ENCODE results near the gene OSR1.
"Not testable (repeated sequence)": the region's sequence is repeated elsewhere in the genome, so short reads cannot be mapped to it uniquely, and the experiment has no call there.

OSR1 gene

DNA sequence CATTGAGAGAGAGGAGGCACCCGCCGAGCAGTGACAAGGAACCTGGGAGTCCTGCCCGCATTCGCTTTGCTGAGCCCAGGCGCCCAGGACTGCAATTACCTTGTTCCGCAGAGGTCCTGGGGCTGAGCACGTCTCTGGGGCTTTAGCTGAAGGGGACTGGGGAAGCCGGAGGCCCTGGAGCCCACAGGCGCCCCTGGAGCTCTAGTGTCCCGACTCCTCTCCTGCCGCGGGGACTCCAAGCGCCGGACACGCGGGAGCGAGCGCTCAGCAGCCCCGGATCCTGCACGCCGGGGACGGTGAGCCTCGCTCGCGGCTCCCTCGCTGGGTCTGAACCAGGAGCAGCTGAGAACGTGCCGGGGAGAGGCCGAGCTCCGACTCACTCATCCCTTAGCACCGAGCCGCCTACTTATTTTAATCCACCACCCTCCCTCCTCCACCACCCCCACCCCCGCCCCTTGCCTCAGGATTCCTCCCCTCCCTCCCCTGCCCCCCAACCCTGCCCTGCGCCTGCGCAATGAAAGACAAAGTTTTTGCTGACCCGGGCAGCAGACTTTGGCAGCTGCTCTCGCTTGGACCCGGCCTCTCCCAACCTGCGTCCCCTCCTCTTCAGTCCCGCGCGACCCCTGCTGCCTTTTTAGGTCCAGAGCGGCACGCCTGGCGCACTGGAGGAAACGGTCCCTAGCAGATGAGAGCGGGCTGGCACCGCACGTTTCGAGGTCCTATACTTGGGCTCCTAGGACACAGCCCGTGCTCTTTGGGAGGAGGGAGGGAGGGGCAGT lies at the start of gene OSR1:
Gene OSR1, minus strand, starts transcription at position 382 of the 779 bp plus-strand sequence. CDS start 4,818 bp downstream, outside the sequence.
- DNase-seq: no peak

- no peak for DNase-seq
These were observed 45.4 kb upstream of the OSR1 start for GRCh38 chr2:19403785-19404184.

DNA sequence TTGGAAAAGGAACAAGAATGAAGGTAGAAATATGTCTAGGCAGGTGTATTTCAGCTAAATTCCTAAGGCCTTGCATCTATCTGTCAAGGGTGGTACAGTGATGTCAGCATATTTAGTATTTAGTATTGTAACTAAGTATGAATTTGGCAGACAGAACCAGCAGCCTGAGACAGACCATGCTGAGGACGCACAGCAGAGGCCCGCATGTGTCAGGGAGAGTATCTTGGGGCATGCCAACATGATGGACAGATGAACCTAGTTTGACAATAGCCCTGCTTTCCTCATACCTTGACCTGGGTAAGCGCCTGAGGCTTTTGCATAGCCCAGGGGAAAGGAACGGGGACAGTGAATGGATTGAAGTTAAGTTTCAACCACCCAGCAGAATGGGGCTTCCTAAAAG lies 33.8 kb upstream of the OSR1 start:
- no peak for DNase-seq

- not testable (repeated sequence) for DNase-seq
These were observed 31.0 kb upstream of the OSR1 start for GRCh38 chr2:19389469-19389868.

DNA sequence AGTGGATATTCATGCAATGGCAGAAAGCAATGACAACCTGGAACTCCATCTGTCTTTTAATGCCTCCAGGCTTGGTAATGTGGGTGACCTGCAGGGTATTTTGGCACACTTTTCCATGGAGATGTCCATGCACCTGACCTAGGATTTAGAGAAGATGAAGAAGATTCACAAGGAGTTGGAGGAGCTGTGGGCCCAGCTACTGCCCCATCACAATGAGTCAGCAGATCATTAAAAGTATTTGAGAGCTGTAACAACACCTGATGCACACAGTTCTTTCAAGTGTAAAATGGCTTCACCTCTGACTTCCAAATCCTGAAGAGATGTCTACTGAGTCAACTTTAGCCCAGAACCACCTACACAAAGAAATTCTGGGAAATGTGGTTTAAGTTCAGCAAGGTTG lies 22.1 kb upstream of the OSR1 start:
- no peak for DNase-seq

- DNase-seq: no peak
These were observed 20.5 kb upstream of the OSR1 start for GRCh38 chr2:19378939-19379338.

DNA sequence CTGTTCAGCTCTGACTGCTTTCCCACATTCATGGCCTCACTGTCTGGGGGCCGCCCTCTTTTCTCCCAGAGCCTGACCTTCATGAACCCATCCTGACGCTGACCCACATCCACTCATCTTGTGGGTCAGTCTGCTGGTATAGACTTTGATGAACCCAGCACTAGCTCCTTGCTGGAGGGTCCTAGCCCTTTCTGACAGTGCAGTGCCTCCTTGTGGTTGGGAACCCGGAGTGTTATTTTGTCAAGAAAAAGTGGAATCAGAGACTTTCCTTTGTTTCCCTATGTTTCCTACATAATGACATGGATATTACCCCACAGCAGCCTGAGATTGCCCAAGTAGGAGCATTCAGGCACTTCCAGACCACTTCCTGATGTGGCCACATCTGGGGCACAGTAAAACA lies 19.3 kb upstream of the OSR1 start:
- no peak for DNase-seq

DNA sequence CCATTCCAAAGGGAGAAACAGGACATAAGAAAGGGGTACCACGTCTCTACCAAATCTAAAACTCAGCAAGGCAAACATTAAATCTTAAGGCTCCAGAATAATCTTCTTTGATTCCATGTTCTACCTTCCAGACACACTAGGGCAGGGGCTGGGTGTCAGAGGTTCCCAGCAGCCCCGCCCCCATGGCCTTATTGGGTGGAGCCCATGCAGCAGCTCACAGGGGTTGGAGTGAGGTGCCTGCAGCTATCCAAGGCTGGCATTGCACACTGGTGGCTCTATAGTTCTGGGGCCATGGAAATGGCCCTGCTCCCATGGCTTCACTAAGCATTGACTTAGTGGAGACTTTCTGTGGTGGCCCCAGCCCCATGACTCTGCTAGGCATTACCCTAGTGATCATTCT lies 14.9 kb upstream of the OSR1 start:
- no peak for DNase-seq

GRCh38 chr2:19371996-19372582 lies 13.7 kb upstream of the OSR1 start:
- DNase-seq: no peak

GRCh38 chr2:19369341-19369955 lies 11.0 kb upstream of the OSR1 start:
- DNase-seq: no peak

- no peak for DNase-seq
These were observed 10.3 kb upstream of the OSR1 start for GRCh38 chr2:19368760-19369159.

DNA sequence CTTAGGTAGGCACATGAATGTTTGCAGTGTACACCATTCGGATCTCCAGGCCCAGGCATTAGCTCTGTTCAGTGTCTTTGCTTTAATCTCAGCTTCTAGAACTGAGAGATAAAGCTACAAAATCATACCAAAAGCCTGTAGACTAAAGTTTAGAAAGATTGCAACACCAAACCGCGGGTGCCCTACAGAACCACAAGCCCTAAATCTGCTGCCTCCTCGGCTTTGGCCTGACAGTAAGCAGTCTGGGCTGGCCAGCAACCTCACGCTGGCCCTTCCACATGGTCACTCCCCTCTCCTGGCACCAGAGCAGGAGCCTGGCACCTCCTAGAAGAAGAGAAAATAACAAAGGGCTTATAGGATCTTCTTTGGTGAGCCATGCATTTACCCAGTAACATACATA lies 8.9 kb upstream of the OSR1 start:
- DNase-seq: no peak

GRCh38 chr2:19365126-19365525 lies 6.7 kb upstream of the OSR1 start:
- DNase-seq: no peak

DNA sequence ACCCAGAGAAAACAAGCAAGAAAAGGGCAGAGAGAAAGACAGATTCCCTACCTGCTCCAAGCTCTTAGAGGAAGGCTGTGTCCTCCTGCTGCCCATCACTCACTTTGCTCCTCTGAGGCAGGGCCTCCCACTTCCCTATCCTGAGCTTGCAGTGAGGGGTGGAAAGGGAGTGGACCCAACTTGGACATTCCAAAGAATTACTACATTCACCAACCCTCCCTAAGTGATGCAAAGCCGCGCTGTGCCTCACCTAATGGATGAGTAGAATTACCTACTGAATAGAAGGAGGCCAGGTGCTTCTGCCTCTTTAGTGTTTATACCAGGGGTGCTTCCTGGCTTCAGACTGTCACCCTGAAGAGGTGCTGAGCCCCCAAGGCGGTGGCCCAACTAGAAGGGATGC lies 5.6 kb upstream of the OSR1 start:
- DNase-seq: no peak

DNA sequence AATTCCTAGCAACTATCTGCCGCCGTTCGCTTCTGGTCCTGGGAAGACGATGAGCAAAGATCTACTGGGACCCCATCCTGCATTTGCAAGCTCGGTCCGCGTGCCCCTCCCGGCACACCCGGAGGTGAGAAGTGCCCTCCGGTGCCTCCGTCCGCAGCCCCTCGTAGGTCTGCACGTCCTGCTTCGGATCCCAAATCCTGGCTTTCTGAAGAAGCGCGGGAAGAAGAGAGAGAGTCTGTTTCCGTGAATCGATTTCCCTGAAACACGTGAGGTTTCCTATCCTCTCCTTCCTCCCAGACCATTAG lies 5.0 kb upstream of the OSR1 start:
- no peak for DNase-seq

DNA sequence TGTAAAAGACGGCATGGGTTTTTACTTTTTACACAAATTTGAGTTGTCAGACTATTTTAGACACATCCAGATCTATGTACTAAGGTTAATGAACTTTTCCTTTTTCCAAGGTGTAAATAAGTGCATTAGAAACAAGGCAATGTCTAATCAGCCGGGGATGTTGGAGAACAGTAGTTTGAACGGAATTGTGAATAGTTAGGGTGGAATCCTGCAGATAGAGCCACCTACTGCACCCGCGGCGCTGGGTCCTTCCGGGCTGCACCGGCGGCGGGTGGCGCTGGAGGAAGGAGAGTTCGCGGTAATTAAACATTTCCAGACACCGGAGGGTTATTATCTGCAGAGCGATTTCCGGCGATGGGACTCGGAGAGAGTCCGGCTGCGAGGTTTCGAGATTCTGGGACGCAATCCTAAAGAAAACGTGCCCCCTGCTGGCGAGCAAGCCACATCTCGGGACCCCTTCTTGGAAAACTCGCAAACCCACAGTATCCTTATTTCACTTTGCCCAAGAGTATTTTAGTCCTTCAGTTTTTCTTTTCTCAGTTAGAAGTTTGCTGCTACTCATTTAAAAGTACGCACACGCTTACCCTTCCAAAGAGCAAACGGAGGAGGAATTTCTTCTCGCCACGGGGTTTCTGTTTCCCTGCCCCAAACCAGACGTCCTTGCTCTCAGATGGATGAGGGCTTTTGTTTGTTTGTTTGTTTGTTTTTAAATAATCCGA lies 4.5 kb upstream of the OSR1 start:
- peak in 31 of 56 donors; percentile 6 to 65 (median 39) for DNase-seq

DNA sequence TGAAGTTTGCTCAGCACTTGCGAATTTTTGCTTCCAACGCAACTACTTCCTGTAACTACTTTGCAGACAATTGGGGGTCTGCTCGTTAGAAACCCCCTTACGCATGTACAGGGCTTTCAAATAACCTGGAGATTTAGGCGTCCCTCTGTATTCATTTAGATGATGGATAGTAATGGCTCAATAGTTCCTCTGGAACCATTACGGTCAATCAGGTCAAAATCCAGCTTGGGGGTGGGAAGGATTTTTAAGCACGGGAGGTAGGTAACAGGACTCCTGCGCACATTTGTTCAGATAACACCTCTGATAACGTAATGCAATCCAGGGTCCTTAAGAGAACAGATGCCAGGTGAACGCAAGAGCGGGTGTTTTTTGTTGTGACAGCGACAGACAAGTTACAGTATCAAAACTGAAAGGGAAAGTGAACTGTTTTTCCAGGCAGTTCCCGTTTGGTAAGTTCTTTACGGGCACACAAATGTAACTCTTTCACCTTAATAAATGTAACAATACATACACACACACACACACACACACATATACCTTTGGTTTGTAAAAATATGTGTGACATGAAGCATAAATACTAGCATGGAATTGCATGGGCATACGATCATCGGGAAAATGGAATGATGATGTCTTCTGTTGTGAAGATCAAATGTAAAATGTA lies 3.8 kb upstream of the OSR1 start:
- no peak for DNase-seq

- DNase-seq: no peak
These were observed 3.0 kb upstream of the OSR1 start for GRCh38 chr2:19361325-19361990.

GRCh38 chr2:19360966-19361321 lies 2.5 kb upstream of the OSR1 start:
- DNase-seq: no peak

GRCh38 chr2:19360266-19360965 lies 2.0 kb upstream of the OSR1 start:
- no peak for DNase-seq

- DNase-seq: no peak
These were observed 1.0 kb upstream of the OSR1 start for GRCh38 chr2:19359456-19359855.
